HL-60 (cell line): ENCODE data around the gene KIF4B.

ENCODE experiments used
- DNase-seq, 2 experiments: peaks; one replicate each; pipeline ENCODE4 v3.0.0-alpha.2; 2010 to 2020; ENCODE audit warnings: low read depth in 1 of 2, low spot score in 1 of 2
- H3K27ac ChIP-seq: fragments of 250-450 bp; sonication (Bioruptor Pico); replicated peaks from 2 replicates; pipeline ENCODE4 v1.5.1; 2020; ENCODE audit warnings: mild to moderate bottlenecking, moderate library complexity
- H3K27me3 ChIP-seq: fragments of 250-450 bp; sonication (Bioruptor Pico); 2 replicates; pipeline ENCODE4 v1.5.1; 2021; ENCODE audit warnings: mild to moderate bottlenecking, moderate library complexity; ENCODE audit not compliant: insufficient read depth, poor library complexity, severe bottlenecking
- H3K4me3 ChIP-seq: replicated peaks from 2 replicates; pipeline ENCODE4 v1.5.1; 2011; ENCODE audit warnings: mild to moderate bottlenecking, control low read depth, low read length; ENCODE audit not compliant: insufficient read depth
- CTCF ChIP-seq: IDR thresholded peaks from one replicate; pipeline ENCODE4 v1.5.1; 2011; ENCODE audit warnings: low read length, control low read depth, inconsistent platforms; ENCODE audit not compliant: insufficient read depth
- GABPA ChIP-seq: IDR thresholded peaks from 2 replicates; pipeline ENCODE4 v1.6.1; 2012; ENCODE audit warnings: low read depth
- POLR2AphosphoS5 ChIP-seq: IDR thresholded peaks from 2 replicates; pipeline ENCODE4 v1.6.1; 2012; ENCODE audit warnings: low read depth
- REST ChIP-seq: IDR thresholded peaks from 2 replicates; pipeline ENCODE4 v1.6.1; 2012; ENCODE audit warnings: low read depth; ENCODE audit not compliant: insufficient replicate concordance
- SPI1 ChIP-seq: IDR thresholded peaks from 2 replicates; pipeline ENCODE4 v1.6.1; 2012; ENCODE audit warnings: low read depth, mild to moderate bottlenecking, borderline replicate concordance

Gene KIF4B

DNA sequence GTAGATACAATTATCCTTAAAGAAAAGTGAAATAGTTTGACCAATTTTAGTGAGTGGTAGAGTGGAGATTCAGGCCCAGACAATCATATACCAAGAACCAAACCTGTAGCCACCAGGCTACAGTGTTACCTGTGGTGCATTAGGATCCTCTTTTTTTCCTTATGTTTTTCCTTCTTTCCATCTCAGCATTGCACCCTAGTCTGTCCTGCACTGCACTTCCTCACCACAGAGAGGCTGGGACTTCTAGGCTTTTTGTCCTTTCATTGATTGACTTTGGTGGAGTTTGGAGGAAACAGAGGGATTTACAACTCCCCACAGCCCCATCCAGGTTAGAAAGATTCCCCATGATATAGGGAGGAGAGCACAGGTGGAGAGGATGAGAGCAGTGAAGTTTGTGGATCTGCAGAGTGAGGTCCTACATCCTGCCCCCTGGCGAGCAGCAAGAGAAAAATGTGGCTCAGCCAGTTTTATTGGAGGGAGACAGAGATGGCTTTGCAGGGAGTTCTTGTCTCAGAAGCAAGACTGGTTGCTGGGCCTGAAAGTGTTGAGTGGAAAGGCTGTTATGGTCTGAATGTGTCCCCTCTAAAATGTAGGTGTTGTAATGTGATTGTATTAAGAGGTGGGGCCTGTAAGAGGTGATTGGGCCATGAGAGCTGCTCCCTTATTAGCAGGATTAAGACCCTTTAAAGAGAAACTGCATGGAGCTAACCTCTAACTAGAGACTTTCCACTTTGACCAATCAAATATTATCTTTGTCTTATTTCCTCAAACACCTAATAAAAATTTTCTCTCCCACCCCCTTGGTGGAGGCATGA is 36.2 kb downstream of the KIF4B start:
- Histone ChIP-seq H3K27me3 (no peaks in the 10 kb centered on the region), H3K27ac (no peak overlapping the region), H3K4me3 (no peak overlapping the region)
- no peak for TF ChIP-seq SPI1
- TF ChIP-seq POLR2AphosphoS5 = no peak
- no peak for TF ChIP-seq CTCF
- TF ChIP-seq GABPA = no peak
- TF ChIP-seq REST = no peak
- DNase-seq = no peak

- no peak overlapping the region for H3K4me3 ChIP-seq
- H3K27ac ChIP-seq = no peak overlapping the region
- no peak for TF ChIP-seq CTCF
- no peak for TF ChIP-seq REST
- no peak for TF ChIP-seq SPI1
- no peak for TF ChIP-seq POLR2AphosphoS5
- no peak for TF ChIP-seq GABPA
- no peaks in the 10 kb centered on the region for H3K27me3 ChIP-seq
- no peak for DNase-seq
These were observed 36.9 kb downstream of the KIF4B start for GRCh38 chr5:155050384-155051019.

- no peak for DNase-seq
These were observed 39.0 kb downstream of the KIF4B start for GRCh38 chr5:155052532-155052931.

More at GRCh38 chr5:155052532-155052931, 39.0 kb downstream of the KIF4B start:
- Histone ChIP-seq H3K4me3 (no peak overlapping the region), H3K27me3 (no peaks in the 10 kb centered on the region), H3K27ac (no peak overlapping the region)
- TF ChIP-seq SPI1 (no peak), CTCF (no peak), POLR2AphosphoS5 (no peak), GABPA (no peak), REST (no peak)
